PC-3 (cell line): ENCODE results near the gene TWIST2. TPM values are rescaled to one million over a fixed set of nuclear protein-coding genes. Genes with fewer than 3 reads are reported as not detected.

Experiments used
- ATAC-seq: fragments of 200-7000 bp; cut with Tn5 transposase; 2 replicates; pipeline ENCODE4 v1.9.1; 2020; ENCODE audit warnings: mild to moderate bottlenecking, moderate library complexity
- BruUV-seq: library from RNA; stranded (reverse); fragments of 400-500 nt; replicated peaks from 2 replicates; lab custom pipeline; 2021; lab: Mats Ljungman, UMichigan
- CTCF ChIA-PET: fragments of 300-600 bp; sonication (Branson Sonifier 250); formaldehyde crosslinking; loops from one replicate; lab custom pipeline; 2022; ENCODE audit warnings: antibody characterized with exemption; lab: Charles Lee
- POLR2A ChIA-PET: fragments of 300-600 bp; sonication (Branson Sonifier 250); formaldehyde crosslinking; loops from one replicate; lab custom pipeline; 2022; ENCODE audit warnings: antibody characterized with exemption; ENCODE audit not compliant: unreplicated experiment; lab: Charles Lee
- DNase-seq: peaks from one replicate; pipeline ENCODE4 v3.0.0-alpha.2; 2015
- H2AFZ ChIP-seq: fragments of 300-600 bp; sonication (generic); 2 replicates; pipeline ENCODE4 v1.6.0; 2016; ENCODE audit warnings: antibody characterized with exemption, low read length
- H3F3A ChIP-seq: fragments of 300-600 bp; sonication (generic); one replicate; pipeline ENCODE4 v1.6.0; 2017; ENCODE audit warnings: antibody characterized with exemption, low read length, control low read depth, mild to moderate bottlenecking; ENCODE audit not compliant: unreplicated experiment
- H3K27ac ChIP-seq: fragments of 300-600 bp; sonication (generic); 2 replicates; pipeline ENCODE4 v1.5.1; 2016; ENCODE audit warnings: mild to moderate bottlenecking, low read length
- H3K27me3 ChIP-seq: fragments of 300-600 bp; sonication (generic); 2 replicates; pipeline ENCODE4 v1.6.1; 2016; ENCODE audit warnings: low read length, mixed read lengths
- H3K36me3 ChIP-seq: fragments of 300-600 bp; sonication (generic); 2 replicates; pipeline ENCODE4 v1.6.1; 2016; ENCODE audit warnings: low read depth, mixed run types, low read length, mixed read lengths
- H3K4me1 ChIP-seq: fragments of 300-600 bp; sonication (generic); 2 replicates; pipeline ENCODE4 v1.5.1; 2016; ENCODE audit warnings: low read length; ENCODE audit not compliant: insufficient read depth
- H3K4me2 ChIP-seq: fragments of 300-600 bp; sonication (generic); 2 replicates; pipeline ENCODE4 v1.6.0; 2016; ENCODE audit warnings: low read length
- H3K4me3 ChIP-seq: fragments of 300-600 bp; sonication (generic); 2 replicates; pipeline ENCODE4 v1.5.1; 2016; ENCODE audit warnings: mild to moderate bottlenecking, low read length, mixed read lengths
- H3K79me2 ChIP-seq: fragments of 300-600 bp; sonication (generic); 2 replicates; pipeline ENCODE4 v1.6.1; 2017; ENCODE audit warnings: low read length, mixed read lengths
- H3K9ac ChIP-seq: fragments of 300-600 bp; sonication (generic); 2 replicates; pipeline ENCODE4 v1.6.0; 2016; ENCODE audit warnings: mild to moderate bottlenecking, low read length
- H3K9me2 ChIP-seq: fragments of 300-600 bp; sonication (generic); replicated peaks from 2 replicates; pipeline ENCODE4 v1.6.1; 2016; ENCODE audit warnings: mixed run types, low read length, mixed read lengths
- H3K9me3 ChIP-seq: fragments of 300-600 bp; sonication (generic); 2 replicates; pipeline ENCODE4 v1.6.1; 2016; ENCODE audit warnings: low read length, mixed read lengths
- H4K20me1 ChIP-seq: fragments of 300-600 bp; sonication (generic); 2 replicates; pipeline ENCODE4 v1.6.1; 2016; ENCODE audit warnings: low read length, mixed read lengths
- EZH2 ChIP-seq: fragments of 300-600 bp; sonication (generic); IDR thresholded peaks from one replicate; pipeline ENCODE4 v1.6.1; 2017; ENCODE audit warnings: antibody characterized with exemption, mild to moderate bottlenecking, low read length; ENCODE audit not compliant: unreplicated experiment
- EZH2phosphoT487 ChIP-seq: fragments of 300-600 bp; sonication (generic); IDR thresholded peaks from 2 replicates; pipeline ENCODE4 v1.6.1; 2018; ENCODE audit warnings: mild to moderate bottlenecking, antibody characterized with exemption, low read length, borderline replicate concordance
- intact Hi-C: fragments of 100-400 bp; cut with micrococcal nuclease; formaldehyde crosslinking; loops from 2 replicates; pipeline ENCODE4 v1.9.0; 2023
- total RNA-seq: library from RNA; depleted of rRNA; stranded (reverse); fragments of >200 nt; gene quantifications from 2 replicates; pipeline ENCODE4 v1.2.3, GENCODE V29; 2014
- TF ChIP-seq, protein P1 (sequence below): fragments of 300-600 bp; sonication (generic); conservative IDR thresholded peaks from 2 replicates; pipeline ENCODE4 v1.5.1; 2017; ENCODE audit warnings: antibody characterized with exemption, low read depth, mild to moderate bottlenecking, low read length

Gene TWIST2
- total RNA-seq, 1 experiment from 2014 or later = 4.4 TPM

DNA sequence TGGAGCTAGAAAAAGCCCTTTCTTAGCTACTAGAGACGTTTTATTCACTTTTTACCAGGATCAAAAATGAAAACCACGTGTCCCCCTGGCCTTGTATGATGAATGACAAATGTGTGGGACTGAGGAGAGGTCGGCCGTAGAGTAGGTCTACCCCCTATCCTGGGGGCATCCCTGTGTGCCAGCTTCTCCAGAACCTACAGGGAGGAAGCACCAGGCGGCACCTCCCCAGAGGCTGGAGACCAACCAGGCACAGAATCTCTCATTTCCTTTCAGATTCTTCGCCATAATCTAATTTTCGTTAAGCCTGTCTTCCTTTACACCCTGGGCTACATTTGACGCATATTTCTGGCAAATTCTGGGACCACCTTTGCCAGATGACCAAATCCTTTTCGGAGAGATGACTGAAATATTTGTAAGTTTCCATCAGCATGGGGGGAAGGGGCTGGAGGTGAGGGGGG, 15.9 kb downstream of the TWIST2 start:
- TF ChIP-seq EZH2 (no peak), EZH2phosphoT487 (no peak)
- TF ChIP-seq, protein P1, sequence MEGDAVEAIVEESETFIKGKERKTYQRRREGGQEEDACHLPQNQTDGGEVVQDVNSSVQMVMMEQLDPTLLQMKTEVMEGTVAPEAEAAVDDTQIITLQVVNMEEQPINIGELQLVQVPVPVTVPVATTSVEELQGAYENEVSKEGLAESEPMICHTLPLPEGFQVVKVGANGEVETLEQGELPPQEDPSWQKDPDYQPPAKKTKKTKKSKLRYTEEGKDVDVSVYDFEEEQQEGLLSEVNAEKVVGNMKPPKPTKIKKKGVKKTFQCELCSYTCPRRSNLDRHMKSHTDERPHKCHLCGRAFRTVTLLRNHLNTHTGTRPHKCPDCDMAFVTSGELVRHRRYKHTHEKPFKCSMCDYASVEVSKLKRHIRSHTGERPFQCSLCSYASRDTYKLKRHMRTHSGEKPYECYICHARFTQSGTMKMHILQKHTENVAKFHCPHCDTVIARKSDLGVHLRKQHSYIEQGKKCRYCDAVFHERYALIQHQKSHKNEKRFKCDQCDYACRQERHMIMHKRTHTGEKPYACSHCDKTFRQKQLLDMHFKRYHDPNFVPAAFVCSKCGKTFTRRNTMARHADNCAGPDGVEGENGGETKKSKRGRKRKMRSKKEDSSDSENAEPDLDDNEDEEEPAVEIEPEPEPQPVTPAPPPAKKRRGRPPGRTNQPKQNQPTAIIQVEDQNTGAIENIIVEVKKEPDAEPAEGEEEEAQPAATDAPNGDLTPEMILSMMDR = no peak
- Histone ChIP-seq H3K4me2 (peak overlapping the region; percentile 75), H3K79me2 (no peaks in the 10 kb centered on the region), H4K20me1 (no peaks in the 10 kb centered on the region), H2AFZ (peak overlapping the region; percentile 49; the same call in 1 of the 2 replicates), H3K27me3 (no peaks in the 10 kb centered on the region), H3K4me1 (peaks cover 31% of the 10 kb centered on the region), H3K9me2 (no peaks in the 10 kb centered on the region), H3K36me3 (no peaks in the 10 kb centered on the region; the same call in 1 of the 2 replicates), H3K9ac (peak overlapping the region; percentile 16; the same call in 1 of the 2 replicates), H3K27ac (peak overlapping the region; percentile 83), H3K4me3 (peak overlapping the region; percentile 26; the same call in 1 of the 2 replicates), H3F3A (no peaks in the 10 kb centered on the region), H3K9me3 (no peaks in the 10 kb centered on the region)
- intact Hi-C loops = loop anchor here (5.0 kb wide), 1 partner anchor 84 kb away; no protein-coding TSS in a partner anchor
- DNase-seq (no peak), ATAC-seq (no peak)
- POLR2A ChIA-PET = no interaction called here
- CTCF ChIA-PET = no interaction called here
- BruUV-seq = no TSS peak

DNA sequence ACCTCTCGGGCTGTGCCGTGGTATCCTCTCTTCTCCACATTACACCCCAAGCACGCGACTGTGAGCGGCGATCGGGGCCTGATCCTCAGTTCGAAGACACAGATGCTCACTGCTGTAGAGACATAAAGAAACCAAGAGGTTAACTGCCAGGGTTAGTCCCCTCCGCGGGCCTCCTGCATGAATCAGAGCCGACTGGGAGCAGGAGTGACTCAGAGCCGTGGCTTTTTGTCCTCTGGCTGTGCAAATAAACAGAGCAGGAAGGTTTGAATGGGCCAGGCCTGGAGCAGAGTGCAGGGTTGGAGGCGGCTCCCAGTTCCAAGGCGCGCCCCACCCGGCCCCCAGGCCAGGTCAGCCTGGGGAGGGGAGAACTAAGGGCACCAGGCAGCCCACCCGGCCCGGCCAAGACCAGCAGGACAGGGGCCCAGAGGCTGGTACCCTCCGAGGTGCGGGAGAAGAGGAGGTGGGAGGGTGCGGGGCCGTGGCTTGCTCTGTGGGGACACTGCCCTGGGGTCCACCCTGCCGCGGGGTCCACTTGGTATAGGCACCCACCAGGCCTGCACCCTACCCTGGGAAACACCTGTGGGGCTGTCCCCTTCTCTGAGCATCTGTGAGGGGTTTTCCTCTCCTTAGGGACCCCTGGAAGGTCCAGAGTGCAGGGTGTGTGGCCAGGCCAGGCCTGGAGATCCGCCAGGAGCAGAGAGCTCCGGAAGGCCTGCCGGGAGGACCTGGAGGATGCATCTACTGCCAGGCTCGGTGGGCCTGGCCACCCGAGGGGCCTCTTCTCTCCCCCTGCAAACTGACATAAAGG, 16.5 kb downstream of the TWIST2 start:
- Histone ChIP-seq H3K27ac (peak overlapping the region; percentile 83), H4K20me1 (no peaks in the 10 kb centered on the region), H3K36me3 (no peaks in the 10 kb centered on the region; the same call in 1 of the 2 replicates), H3F3A (no peaks in the 10 kb centered on the region), H3K4me1 (peaks cover 31% of the 10 kb centered on the region), H3K4me3 (peak overlapping the region; percentile 32), H3K27me3 (no peaks in the 10 kb centered on the region), H3K79me2 (no peaks in the 10 kb centered on the region), H3K9ac (peak overlapping the region; percentile 70), H2AFZ (peak overlapping the region; percentile 64), H3K9me3 (no peaks in the 10 kb centered on the region), H3K4me2 (peak overlapping the region; percentile 75), H3K9me2 (no peaks in the 10 kb centered on the region)
- CTCF ChIA-PET = no interaction called here
- intact Hi-C loops = loop anchor here (5.0 kb wide), 1 partner anchor 83 kb away; no protein-coding TSS in a partner anchor
- no TSS peak for BruUV-seq
- ATAC-seq (peak; percentile 99), DNase-seq (peak; percentile 96)
- POLR2A ChIA-PET = no interaction called here
- TF ChIP-seq EZH2phosphoT487 (no peak), EZH2 (no peak)
- TF ChIP-seq, protein P1 = no peak
